Osteoblast (primary cell): ENCODE data around the gene EIF1AD. TPM values are rescaled to one million over a fixed set of nuclear protein-coding genes. Genes with fewer than 3 reads are reported as not detected.

Experiments
- DNase-seq: peaks from one replicate; pipeline ENCODE4 v3.0.0; 2011; ENCODE audit warnings: low spot score, mixed read lengths; ENCODE audit not compliant: insufficient read length; ENCODE audit errors: missing footprints
- H2AFZ ChIP-seq: 2 replicates; pipeline ENCODE4 v1.6.0; 2011; ENCODE audit warnings: mild to moderate bottlenecking, low read length
- H3K27ac ChIP-seq: 2 replicates; pipeline ENCODE4 v1.5.1; 2011; ENCODE audit warnings: mild to moderate bottlenecking, low read depth, low read length, moderate library complexity
- H3K27me3 ChIP-seq: 2 replicates; pipeline ENCODE4 v1.6.0; 2012; ENCODE audit warnings: mild to moderate bottlenecking, control low read depth, inconsistent platforms, low read length, moderate library complexity; ENCODE audit not compliant: insufficient read depth
- H3K36me3 ChIP-seq: 2 replicates; pipeline ENCODE4 v1.5.1; 2011; ENCODE audit warnings: mild to moderate bottlenecking, low read length, control low read depth, moderate library complexity; ENCODE audit not compliant: insufficient read depth
- H3K4me1 ChIP-seq: 2 replicates; pipeline ENCODE4 v1.5.1; 2011; ENCODE audit warnings: mild to moderate bottlenecking, low read length, control low read depth, moderate library complexity; ENCODE audit not compliant: insufficient read depth
- H3K4me2 ChIP-seq: 2 replicates; pipeline ENCODE4 v1.6.0; 2011; ENCODE audit warnings: mild to moderate bottlenecking, low read length; ENCODE audit not compliant: insufficient read depth
- H3K4me3 ChIP-seq: fragments of 200-600 bp; sonication (generic); 3 replicates; pipeline ENCODE4 v1.5.1; 2012; ENCODE audit warnings: mild to moderate bottlenecking, low read length, inconsistent platforms; ENCODE audit not compliant: insufficient read depth
- H3K79me2 ChIP-seq: 2 replicates; pipeline ENCODE4 v1.6.0; 2012; ENCODE audit warnings: mild to moderate bottlenecking, low read length, control low read depth, inconsistent platforms; ENCODE audit not compliant: insufficient read depth
- H3K9me3 ChIP-seq: 2 replicates; pipeline ENCODE4 v1.5.1; 2011; ENCODE audit warnings: low read depth, low read length, control low read depth
- H4K20me1 ChIP-seq: 2 replicates; pipeline ENCODE4 v1.6.0; 2012; ENCODE audit warnings: mild to moderate bottlenecking, low read length, control low read depth; ENCODE audit not compliant: insufficient read depth
- total RNA-seq: library from RNA; depleted of rRNA; stranded (reverse); fragments of >200 nt; gene quantifications from 2 replicates; pipeline ENCODE4 v1.2.3, GENCODE V29; 2012
- TF ChIP-seq, protein P1 (sequence below): IDR thresholded peaks from 2 replicates; pipeline ENCODE4 v1.5.1; 2011; ENCODE audit warnings: mild to moderate bottlenecking, low read depth, low read length, moderate library complexity; ENCODE audit errors: extremely low read depth

Gene EIF1AD
- total RNA-seq, 1 donor = 28.6 TPM

DNA sequence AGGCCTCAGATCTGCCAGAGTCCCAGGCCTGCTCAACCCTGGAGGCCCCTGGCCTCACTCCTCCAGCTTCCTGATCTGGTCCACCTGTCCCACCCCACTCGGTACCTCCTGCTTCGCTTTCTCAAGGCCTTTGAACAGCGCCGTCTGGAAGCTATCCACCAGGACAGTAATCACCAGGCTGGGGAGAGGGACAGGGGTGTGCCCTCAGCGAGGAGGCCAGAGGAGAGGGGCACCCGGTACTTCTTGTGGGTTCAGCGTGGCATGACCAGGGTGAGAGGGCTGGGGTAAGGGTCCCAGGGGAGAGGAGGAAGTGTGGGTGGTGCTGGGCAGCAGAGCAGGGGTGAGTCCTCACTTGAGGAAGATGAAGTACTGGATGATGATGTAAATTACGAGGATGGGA lies 18.3 kb upstream of the EIF1AD start:
- Histone ChIP-seq H4K20me1 (no peaks in the 10 kb centered on the region), H2AFZ (no peak overlapping the region), H3K4me1 (peaks cover 29% of the 10 kb centered on the region), H3K79me2 (no peaks in the 10 kb centered on the region), H3K4me2 (no peak overlapping the region), H3K4me3 (no peak overlapping the region), H3K27me3 (no peaks in the 10 kb centered on the region), H3K27ac (no peak overlapping the region), H3K36me3 (no peaks in the 10 kb centered on the region), H3K9me3 (no peaks in the 10 kb centered on the region)
- TF ChIP-seq, protein P1, sequence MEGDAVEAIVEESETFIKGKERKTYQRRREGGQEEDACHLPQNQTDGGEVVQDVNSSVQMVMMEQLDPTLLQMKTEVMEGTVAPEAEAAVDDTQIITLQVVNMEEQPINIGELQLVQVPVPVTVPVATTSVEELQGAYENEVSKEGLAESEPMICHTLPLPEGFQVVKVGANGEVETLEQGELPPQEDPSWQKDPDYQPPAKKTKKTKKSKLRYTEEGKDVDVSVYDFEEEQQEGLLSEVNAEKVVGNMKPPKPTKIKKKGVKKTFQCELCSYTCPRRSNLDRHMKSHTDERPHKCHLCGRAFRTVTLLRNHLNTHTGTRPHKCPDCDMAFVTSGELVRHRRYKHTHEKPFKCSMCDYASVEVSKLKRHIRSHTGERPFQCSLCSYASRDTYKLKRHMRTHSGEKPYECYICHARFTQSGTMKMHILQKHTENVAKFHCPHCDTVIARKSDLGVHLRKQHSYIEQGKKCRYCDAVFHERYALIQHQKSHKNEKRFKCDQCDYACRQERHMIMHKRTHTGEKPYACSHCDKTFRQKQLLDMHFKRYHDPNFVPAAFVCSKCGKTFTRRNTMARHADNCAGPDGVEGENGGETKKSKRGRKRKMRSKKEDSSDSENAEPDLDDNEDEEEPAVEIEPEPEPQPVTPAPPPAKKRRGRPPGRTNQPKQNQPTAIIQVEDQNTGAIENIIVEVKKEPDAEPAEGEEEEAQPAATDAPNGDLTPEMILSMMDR = no peak
- peak; percentile 52 for DNase-seq

- H3K79me2 ChIP-seq = no peaks in the 10 kb centered on the region
- H3K4me3 ChIP-seq = no peak overlapping the region
- H3K4me2 ChIP-seq = no peak overlapping the region
- no peak overlapping the region for H3K27ac ChIP-seq
- H2AFZ ChIP-seq = no peak overlapping the region
- DNase-seq = peak; percentile 66
- no peaks in the 10 kb centered on the region for H4K20me1 ChIP-seq
- H3K36me3 ChIP-seq = no peaks in the 10 kb centered on the region
- no peaks in the 10 kb centered on the region for H3K9me3 ChIP-seq
- H3K27me3 ChIP-seq = no peaks in the 10 kb centered on the region
- TF ChIP-seq, protein P1 = no peak
- H3K4me1 ChIP-seq = peaks cover 38% of the 10 kb centered on the region
Measured at GRCh38 chr11:66017321-66017720, 15.4 kb upstream of the EIF1AD start.

GRCh38 chr11:66016793-66017177 lies 14.8 kb upstream of the EIF1AD start:
- TF ChIP-seq, protein P1 = no peak
- no peak overlapping the region for H3K4me3 ChIP-seq
- H3K79me2 ChIP-seq = no peaks in the 10 kb centered on the region
- no peak overlapping the region for H3K27ac ChIP-seq
- no peaks in the 10 kb centered on the region for H3K36me3 ChIP-seq
- no peak overlapping the region for H2AFZ ChIP-seq
- H3K4me1 ChIP-seq = peaks cover 38% of the 10 kb centered on the region
- H4K20me1 ChIP-seq = no peaks in the 10 kb centered on the region
- peak; percentile 38 for DNase-seq
- H3K9me3 ChIP-seq = no peaks in the 10 kb centered on the region
- no peak overlapping the region for H3K4me2 ChIP-seq
- H3K27me3 ChIP-seq = no peaks in the 10 kb centered on the region

- Histone ChIP-seq H3K4me2 (peak overlapping the region; percentile 23), H3K27ac (peak overlapping the region; percentile 68), H3K4me3 (peak overlapping the region; percentile 19), H3K4me1 (peaks cover 36% of the 10 kb centered on the region), H3K79me2 (no peaks in the 10 kb centered on the region), H3K36me3 (no peaks in the 10 kb centered on the region), H3K9me3 (no peaks in the 10 kb centered on the region), H2AFZ (peak overlapping the region; percentile 71), H3K27me3 (no peaks in the 10 kb centered on the region), H4K20me1 (no peaks in the 10 kb centered on the region)
- DNase-seq = peak; percentile 57
- TF ChIP-seq, protein P1 = no peak
Measured at GRCh38 chr11:66015936-66016792, 14.2 kb upstream of the EIF1AD start.
